OCI-LY3 (cell line): ENCODE measurements around the gene LGI4.

ENCODE experiments used
- H2AFZ ChIP-seq: fragments of 200-600, 300-600 bp; shearing (Covaris generic); 2 replicates; pipeline ENCODE4 v1.6.0; 2014; ENCODE audit warnings: antibody characterized with exemption, low read depth, low read length
- H3K27ac ChIP-seq: fragments of 200-600, 300-600 bp; sonication (generic); 2 replicates; pipeline ENCODE4 v1.5.1; 2014; ENCODE audit warnings: mild to moderate bottlenecking, low read length, moderate library complexity, mixed read lengths
- H3K27me3 ChIP-seq: fragments of 200-600, 300-600 bp; sonication (generic); 2 replicates; pipeline ENCODE4 v1.6.1; 2014; ENCODE audit warnings: low read depth, low read length, mixed read lengths
- H3K36me3 ChIP-seq: fragments of 200-600, 300-600 bp; sonication (generic); replicated peaks from 2 replicates; pipeline ENCODE3; 2014; ENCODE audit warnings: low read depth, low read length, mixed read lengths
- H3K4me1 ChIP-seq: fragments of 300-600, 200-600 bp; sonication (generic); 2 replicates; pipeline ENCODE4 v1.6.1; 2014; ENCODE audit warnings: low read length, mixed read lengths
- H3K4me2 ChIP-seq: fragments of 200-600, 300-600 bp; sonication (generic); 2 replicates; pipeline ENCODE4 v1.6.1; 2014; ENCODE audit warnings: low read length, mixed read lengths
- H3K4me3 ChIP-seq: fragments of 300-600, 200-600 bp; sonication (generic); 2 replicates; pipeline ENCODE4 v1.5.1; 2014; ENCODE audit warnings: antibody characterized with exemption, mild to moderate bottlenecking, low read length, moderate library complexity
- H3K79me2 ChIP-seq: fragments of 300-600, 200-600 bp; shearing (Covaris generic); 2 replicates; pipeline ENCODE4 v1.6.1; 2014; ENCODE audit warnings: mild to moderate bottlenecking, low read length, mixed read lengths
- H3K9ac ChIP-seq: fragments of 300-600, 200-600 bp; shearing (Covaris generic); 2 replicates; pipeline ENCODE4 v1.6.0; 2014; ENCODE audit warnings: mild to moderate bottlenecking, low read length, moderate library complexity
- H3K9me3 ChIP-seq: fragments of 200-600, 300-600 bp; shearing (Covaris generic); 2 replicates; pipeline ENCODE4 v1.6.1; 2014; ENCODE audit warnings: low read length, mixed read lengths; ENCODE audit not compliant: insufficient read depth
- H4K20me1 ChIP-seq: fragments of 200-600, 300-600 bp; sonication (generic); 2 replicates; pipeline ENCODE4 v1.6.1; 2016; ENCODE audit warnings: low read length, mixed read lengths; ENCODE audit not compliant: insufficient read depth
- CTCF ChIP-seq: fragments of 200-600, 300-600 bp; sonication (generic); IDR thresholded peaks from 2 replicates; pipeline ENCODE4 v1.5.1; 2014; ENCODE audit warnings: antibody characterized with exemption, low read length, low read depth
- EZH2phosphoT487 ChIP-seq: fragments of 200-600 bp; shearing (Covaris generic); IDR thresholded peaks from 2 replicates; pipeline ENCODE4 v1.6.1; 2018; ENCODE audit warnings: antibody characterized with exemption, mixed run types, low read depth

Gene LGI4

DNA sequence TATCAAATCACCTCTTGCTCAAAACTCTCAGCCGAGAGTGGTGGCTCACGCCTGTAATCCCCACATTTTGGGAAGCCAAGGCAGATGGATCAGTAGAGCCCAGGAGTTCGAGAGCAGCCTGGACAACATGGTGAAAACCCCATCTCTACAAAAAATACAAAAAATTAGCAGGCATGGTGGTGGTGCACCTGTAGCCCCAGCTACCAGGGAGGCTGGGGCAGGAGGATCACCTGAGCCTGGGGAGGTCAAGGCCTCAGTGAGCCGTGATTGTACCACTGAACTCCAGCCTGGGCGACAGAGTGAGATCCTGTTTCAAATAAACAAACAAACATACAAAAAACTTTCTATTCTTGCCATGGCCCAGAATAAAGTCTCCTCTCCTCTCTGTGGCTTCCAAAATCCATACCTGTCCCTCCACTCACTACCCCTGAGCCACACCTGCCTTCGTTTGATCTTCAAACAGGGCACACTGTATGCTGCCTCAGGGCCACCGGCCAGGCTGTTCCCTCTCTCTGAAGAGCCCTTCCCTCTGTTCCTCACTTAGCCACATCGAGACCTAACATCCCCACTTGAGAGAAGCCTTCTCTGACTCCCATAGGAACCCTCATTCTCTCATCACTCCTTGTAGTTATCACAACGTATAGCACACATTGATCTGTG is 6.3 kb downstream of the LGI4 start:
- no peak for TF ChIP-seq EZH2phosphoT487
- TF ChIP-seq CTCF, result no peak
- H3K9ac ChIP-seq, result no peak overlapping the region

GRCh38 chr19:35127871-35128270 is 7.0 kb downstream of the LGI4 start:
- Histone ChIP-seq H3K4me3 (no peak overlapping the region), H3K27ac (no peak overlapping the region), H3K4me1 (peaks cover 14% of the 10 kb centered on the region; the same call in 1 of the 2 replicates), H4K20me1 (no peaks in the 10 kb centered on the region), H3K36me3 (no peaks in the 10 kb centered on the region), H3K9me3 (no peaks in the 10 kb centered on the region), H3K9ac (no peak overlapping the region), H2AFZ (no peak overlapping the region), H3K4me2 (no peak overlapping the region), H3K27me3 (peaks cover 6% of the 10 kb centered on the region; the same call in 1 of the 2 replicates), H3K79me2 (no peaks in the 10 kb centered on the region)
- no peak for TF ChIP-seq CTCF
- no peak for TF ChIP-seq EZH2phosphoT487

More for the DNA sequence above, 6.3 kb downstream of the LGI4 start:
- H3K79me2 ChIP-seq, result no peaks in the 10 kb centered on the region
- H3K36me3 ChIP-seq, result no peaks in the 10 kb centered on the region
- H4K20me1 ChIP-seq, result no peaks in the 10 kb centered on the region
- no peak overlapping the region for H3K4me2 ChIP-seq
- no peaks in the 10 kb centered on the region for H3K9me3 ChIP-seq
- no peak overlapping the region for H2AFZ ChIP-seq
- H3K4me3 ChIP-seq, result no peak overlapping the region
- H3K4me1 ChIP-seq, result peaks cover 14% of the 10 kb centered on the region; the same call in 1 of the 2 replicates
- H3K27me3 ChIP-seq, result peaks cover 12% of the 10 kb centered on the region
- H3K27ac ChIP-seq, result no peak overlapping the region

DNA sequence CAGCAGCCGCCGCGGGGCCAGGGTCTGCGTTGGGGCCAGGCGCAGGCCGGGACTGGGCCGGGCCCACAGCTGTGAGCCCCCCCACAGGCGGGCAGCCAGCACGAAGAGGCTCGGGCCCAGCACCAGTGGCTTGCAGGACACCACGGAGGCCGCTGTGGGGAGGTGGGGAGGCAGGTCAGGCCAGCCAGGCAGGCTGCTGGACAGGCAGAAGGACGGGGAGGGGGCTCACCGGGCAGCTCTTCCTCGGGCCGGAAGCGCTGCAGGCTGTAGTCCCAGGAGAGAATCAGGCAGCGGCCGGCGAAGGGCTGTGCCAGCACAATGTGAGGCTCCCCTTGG is 8.3 kb downstream of the LGI4 start:
- H3K36me3 ChIP-seq, result no peaks in the 10 kb centered on the region
- no peak overlapping the region for H3K27ac ChIP-seq
- H3K4me1 ChIP-seq, result peaks cover 14% of the 10 kb centered on the region; the same call in 1 of the 2 replicates
- no peak overlapping the region for H3K4me3 ChIP-seq
- peaks cover 6% of the 10 kb centered on the region; the same call in 1 of the 2 replicates for H3K27me3 ChIP-seq
- H3K79me2 ChIP-seq, result no peaks in the 10 kb centered on the region
- H4K20me1 ChIP-seq, result no peaks in the 10 kb centered on the region
- TF ChIP-seq EZH2phosphoT487 (no peak), CTCF (no peak)
- H3K9ac ChIP-seq, result no peak overlapping the region
- no peak overlapping the region for H3K4me2 ChIP-seq
- H3K9me3 ChIP-seq, result no peaks in the 10 kb centered on the region
- no peak overlapping the region for H2AFZ ChIP-seq

DNA sequence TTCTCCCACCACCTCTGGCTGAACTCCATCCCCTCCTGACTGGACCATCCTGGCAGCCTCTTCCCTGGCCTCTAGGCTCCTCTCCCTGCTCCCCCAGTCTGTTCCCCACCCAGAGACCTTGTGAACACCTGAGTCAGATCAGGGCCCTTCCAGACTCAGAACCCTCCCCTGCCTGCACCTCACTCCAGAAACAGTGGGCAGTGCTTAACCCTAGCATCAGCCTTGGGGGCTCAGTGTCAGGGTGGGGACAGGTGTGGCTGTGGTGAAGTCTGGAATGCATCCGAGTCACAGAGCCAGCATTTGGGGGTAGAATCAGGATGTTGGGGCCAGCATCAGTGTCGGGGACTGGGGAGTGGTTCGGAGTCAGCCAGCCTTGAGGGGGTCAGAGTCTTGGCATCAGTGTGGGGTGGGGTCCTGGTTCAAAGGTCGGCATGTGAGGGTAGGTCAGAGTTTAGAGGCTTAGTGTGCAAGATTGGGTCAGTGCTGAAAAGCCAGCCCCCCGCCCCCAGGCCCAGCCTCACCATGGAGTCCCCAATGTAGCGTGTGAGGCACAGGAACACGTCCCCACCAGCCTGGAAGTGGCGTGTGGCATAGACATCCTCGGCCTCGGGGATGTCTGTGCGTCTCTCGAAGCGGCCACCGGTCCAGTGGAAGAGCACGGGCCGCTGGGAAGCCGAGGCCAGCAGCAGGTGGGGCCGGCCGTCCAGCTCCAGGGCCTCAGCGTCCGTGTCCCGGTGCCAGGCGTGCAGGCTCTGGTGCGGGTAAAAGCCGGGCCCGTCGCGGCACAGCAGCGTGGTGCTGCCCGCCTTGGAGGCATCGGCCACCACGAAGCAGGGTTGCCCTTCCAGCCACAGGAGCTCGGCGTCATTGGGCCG is 8.9 kb downstream of the LGI4 start:
- no peak overlapping the region for H3K27ac ChIP-seq
- peaks cover 6% of the 10 kb centered on the region; the same call in 1 of the 2 replicates for H3K27me3 ChIP-seq
- H4K20me1 ChIP-seq, result no peaks in the 10 kb centered on the region
- H3K9me3 ChIP-seq, result no peaks in the 10 kb centered on the region
- H3K36me3 ChIP-seq, result no peaks in the 10 kb centered on the region
- H3K9ac ChIP-seq, result no peak overlapping the region
- H3K4me3 ChIP-seq, result no peak overlapping the region
- peaks cover 15% of the 10 kb centered on the region for H3K4me1 ChIP-seq
- no peak for TF ChIP-seq CTCF
- TF ChIP-seq EZH2phosphoT487, result no peak
- no peak overlapping the region for H3K4me2 ChIP-seq
- no peaks in the 10 kb centered on the region for H3K79me2 ChIP-seq
- H2AFZ ChIP-seq, result no peak overlapping the region
